HUES64 (cell line): Measurements from ENCODE around the gene GBF1.
"Not testable (repeated sequence)": the region's sequence is repeated elsewhere in the genome, so short reads cannot be mapped to it uniquely, and the experiment has no call there.

Experiments
- H3K27ac ChIP-seq: 2 replicates; pipeline ENCODE4 v1.7.0; 2013; ENCODE audit warnings: low read depth, low read length, inconsistent platforms
- H3K27me3 ChIP-seq: 2 replicates; pipeline ENCODE4 v1.6.1; 2013; ENCODE audit warnings: mild to moderate bottlenecking, low read length; ENCODE audit not compliant: insufficient read depth
- H3K36me3 ChIP-seq: 2 replicates; pipeline ENCODE4 v1.6.1; 2013; ENCODE audit warnings: mild to moderate bottlenecking, low read length; ENCODE audit not compliant: insufficient read depth
- H3K4me1 ChIP-seq: 2 replicates; pipeline ENCODE4 v1.6.1; 2013; ENCODE audit warnings: mild to moderate bottlenecking, low read length, moderate library complexity; ENCODE audit not compliant: insufficient read depth
- H3K4me3 ChIP-seq: 2 replicates; pipeline ENCODE4 v1.5.1; 2013; ENCODE audit warnings: mild to moderate bottlenecking, low read length, moderate library complexity
- H3K9ac ChIP-seq: 2 replicates; pipeline ENCODE4 v1.6.1; 2013; ENCODE audit warnings: mild to moderate bottlenecking, low read depth, low read length
- H3K9me3 ChIP-seq: 2 replicates; pipeline ENCODE4 v1.6.1; 2013; ENCODE audit warnings: low read depth, low read length; ENCODE audit not compliant: insufficient read depth
- WGBS: fragments of 150-250, 120-280 bp; methylation state at CpG from one replicate; pipeline ENCODE4 v1.1.7; 2013; ENCODE audit warnings: missing lambda C conversion rate; 5-methylcytosine and 5-hydroxymethylcytosine counted together

The GBF1 gene

GRCh38 chr10:102287991-102288390, 42.7 kb downstream of the GBF1 start:
- WGBS = 94% methylated on average over 4 of the region's 4 CpGs
- H3K36me3 ChIP-seq = no peaks in the 10 kb centered on the region

DNA sequence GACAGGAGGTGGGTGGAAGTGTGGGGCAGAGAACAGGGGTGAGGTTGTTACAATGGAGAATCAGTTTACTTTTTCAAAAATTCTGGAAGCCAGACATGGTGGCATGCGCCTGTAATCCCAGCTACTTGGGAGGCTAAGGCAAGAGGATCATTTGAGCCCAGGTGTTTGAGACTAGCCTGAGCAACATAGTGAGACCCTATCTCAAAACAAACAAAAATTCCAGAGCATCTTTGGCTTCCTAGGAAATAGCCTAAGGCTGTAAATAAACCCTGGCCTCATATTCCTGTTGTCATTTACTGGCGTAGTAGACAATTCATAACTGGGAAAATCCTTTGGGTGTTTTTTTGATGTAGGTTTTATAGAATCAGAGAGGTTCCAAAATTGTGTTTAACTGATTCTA, 44.0 kb downstream of the GBF1 start:
- Histone ChIP-seq H3K9ac (no peak overlapping the region), H3K36me3 (no peaks in the 10 kb centered on the region), H3K4me1 (no peaks in the 10 kb centered on the region), H3K27me3 (no peaks in the 10 kb centered on the region), H3K27ac (no peak overlapping the region), H3K9me3 (no peaks in the 10 kb centered on the region), H3K4me3 (no peak overlapping the region)
- WGBS = 93% methylated on average over 2 of the region's 2 CpGs

More at GRCh38 chr10:102287991-102288390, 42.7 kb downstream of the GBF1 start:
- Histone ChIP-seq H3K4me1 (no peaks in the 10 kb centered on the region), H3K27me3 (no peaks in the 10 kb centered on the region), H3K9ac (no peak overlapping the region), H3K4me3 (no peak overlapping the region), H3K9me3 (no peaks in the 10 kb centered on the region), H3K27ac (no peak overlapping the region)

GRCh38 chr10:102289840-102290239, 44.5 kb downstream of the GBF1 start:
- 90% methylated on average over 3 of the region's 3 CpGs for WGBS
- Histone ChIP-seq H3K9me3 (no peaks in the 10 kb centered on the region), H3K27me3 (no peaks in the 10 kb centered on the region), H3K9ac (no peak overlapping the region), H3K4me3 (no peak overlapping the region), H3K27ac (no peak overlapping the region), H3K4me1 (no peaks in the 10 kb centered on the region), H3K36me3 (no peaks in the 10 kb centered on the region)

DNA sequence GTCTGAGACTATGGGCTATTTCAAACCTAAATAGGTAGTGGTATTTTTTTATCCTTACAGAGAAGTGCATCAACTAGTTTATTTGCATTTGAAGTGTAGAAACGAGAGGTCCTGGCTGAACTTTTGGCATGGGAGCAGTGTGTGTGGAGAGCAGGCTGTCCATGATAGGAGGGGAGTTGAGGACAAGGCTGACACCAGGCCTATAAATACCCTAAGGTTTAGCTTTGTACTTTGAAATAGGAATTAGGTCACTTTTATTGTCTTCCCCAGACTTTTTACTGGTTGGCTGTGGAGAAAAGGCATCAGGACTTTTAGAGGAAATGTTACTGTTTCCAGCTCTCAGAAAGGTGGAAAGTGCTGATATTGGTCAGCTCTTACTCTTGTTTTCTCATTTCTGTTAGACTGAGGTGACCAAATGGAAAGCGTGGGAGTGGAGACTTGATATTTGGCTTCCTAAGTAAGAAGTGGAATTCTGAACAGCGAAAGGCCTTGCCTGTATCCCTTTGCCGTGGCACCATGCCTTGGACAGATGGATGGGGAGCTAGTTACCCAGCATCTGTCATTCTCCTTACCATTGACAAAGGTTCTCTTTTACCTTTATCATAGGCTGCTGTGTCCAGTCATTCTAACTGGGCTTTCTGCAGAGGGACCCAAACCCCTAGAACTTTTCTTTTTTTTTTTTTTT, 46.0 kb downstream of the GBF1 start:
- Histone ChIP-seq H3K4me3 (no peak overlapping the region), H3K9ac (no peak overlapping the region), H3K4me1 (no peaks in the 10 kb centered on the region), H3K27me3 (no peaks in the 10 kb centered on the region), H3K36me3 (no peaks in the 10 kb centered on the region), H3K9me3 (no peaks in the 10 kb centered on the region), H3K27ac (no peak overlapping the region)
- 86% methylated on average over 4 of the region's 4 CpGs for WGBS

DNA sequence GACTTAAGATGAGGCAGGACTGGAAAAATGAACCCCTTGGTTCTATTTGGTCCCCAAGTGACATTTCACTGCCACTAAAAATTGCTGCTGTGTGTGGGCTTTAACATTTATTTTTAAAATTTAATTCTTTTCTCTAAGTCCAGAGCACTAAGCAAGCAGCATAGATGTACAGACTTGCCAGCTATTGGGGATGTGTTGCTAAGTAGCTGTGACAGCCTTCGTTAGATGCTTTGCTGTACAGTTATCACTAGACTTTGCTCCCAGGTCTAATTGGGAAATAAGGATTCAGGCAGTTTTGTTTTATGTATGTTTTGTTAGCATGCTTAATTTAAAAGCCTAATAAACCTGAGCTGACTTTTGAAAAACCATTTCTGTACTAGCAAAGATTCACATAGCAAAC, 51.8 kb downstream of the GBF1 start:
- 97% methylated on average over 1 of the region's 1 CpG for WGBS
- Histone ChIP-seq H3K27me3 (no peaks in the 10 kb centered on the region), H3K4me1 (no peaks in the 10 kb centered on the region), H3K4me3 (no peak overlapping the region), H3K9ac (no peak overlapping the region), H3K36me3 (no peaks in the 10 kb centered on the region), H3K9me3 (0 out of 2 replicates have a peak, but pooled peaks cover 1% of the 10 kb centered on the region), H3K27ac (no peak overlapping the region)

GRCh38 chr10:102298899-102299298, 53.6 kb downstream of the GBF1 start:
- no peaks in the 10 kb centered on the region for H3K4me1 ChIP-seq
- no peaks in the 10 kb centered on the region for H3K36me3 ChIP-seq
- H3K4me3 ChIP-seq = no peak overlapping the region
- H3K27me3 ChIP-seq = no peaks in the 10 kb centered on the region
- H3K9me3 ChIP-seq = peaks cover 7% of the 10 kb centered on the region
- H3K27ac ChIP-seq = no peak overlapping the region
- H3K9ac ChIP-seq = no peak overlapping the region

DNA sequence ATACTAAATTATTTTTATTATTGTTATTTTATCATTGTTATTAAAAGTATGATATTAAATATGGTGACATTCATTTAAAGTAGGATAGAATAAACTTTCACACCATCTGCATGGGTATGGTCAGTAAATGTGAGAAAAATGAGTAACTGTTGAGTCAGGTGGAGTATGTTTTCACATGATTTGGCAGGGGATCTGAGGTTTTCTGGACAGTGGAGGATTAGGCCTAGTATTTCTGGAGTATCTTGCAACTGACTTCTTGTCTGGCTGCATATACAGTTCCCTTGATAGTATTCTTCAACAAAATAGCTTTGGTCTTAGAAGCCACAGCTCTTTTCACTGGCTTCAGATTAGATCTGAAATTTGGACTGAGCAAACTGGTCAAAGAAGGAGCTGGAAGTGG, 54.5 kb downstream of the GBF1 start:
- Histone ChIP-seq H3K9ac (no peak overlapping the region), H3K27ac (no peak overlapping the region), H3K4me3 (no peak overlapping the region), H3K4me1 (no peaks in the 10 kb centered on the region), H3K27me3 (no peaks in the 10 kb centered on the region), H3K9me3 (peaks cover 7% of the 10 kb centered on the region), H3K36me3 (no peaks in the 10 kb centered on the region)

DNA sequence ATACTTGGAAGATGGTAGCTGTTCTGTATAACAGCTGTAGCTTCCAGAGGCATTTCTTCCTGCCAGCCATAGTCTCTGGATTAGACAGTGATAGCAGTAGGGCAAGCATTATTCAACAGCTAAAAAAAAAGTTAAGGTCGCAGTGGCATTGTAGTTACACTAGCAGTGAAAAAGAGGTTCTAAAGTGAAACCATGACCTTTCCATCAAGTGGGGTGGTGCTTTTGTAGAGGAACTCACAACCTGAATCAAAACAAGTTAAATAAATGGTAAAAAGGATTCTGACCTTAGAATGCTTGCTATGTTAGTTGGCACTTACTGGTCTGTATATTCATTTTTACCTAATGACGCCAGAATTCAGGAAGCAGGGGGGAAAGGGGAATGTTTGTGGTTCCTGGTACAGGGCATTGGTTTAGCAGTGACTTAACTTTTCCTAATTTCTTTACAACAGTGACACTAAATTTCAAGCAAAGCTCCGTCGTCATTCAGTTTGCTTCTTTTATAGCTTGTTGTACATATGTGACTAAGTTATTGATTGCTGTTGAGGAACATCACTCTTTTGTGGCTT, 55.0 kb downstream of the GBF1 start:
- Histone ChIP-seq H3K9ac (no peak overlapping the region), H3K4me1 (no peaks in the 10 kb centered on the region), H3K36me3 (no peaks in the 10 kb centered on the region), H3K27me3 (no peaks in the 10 kb centered on the region), H3K4me3 (no peak overlapping the region), H3K27ac (no peak overlapping the region), H3K9me3 (peaks cover 7% of the 10 kb centered on the region)
- WGBS = 96% methylated on average over 4 of the region's 4 CpGs

DNA sequence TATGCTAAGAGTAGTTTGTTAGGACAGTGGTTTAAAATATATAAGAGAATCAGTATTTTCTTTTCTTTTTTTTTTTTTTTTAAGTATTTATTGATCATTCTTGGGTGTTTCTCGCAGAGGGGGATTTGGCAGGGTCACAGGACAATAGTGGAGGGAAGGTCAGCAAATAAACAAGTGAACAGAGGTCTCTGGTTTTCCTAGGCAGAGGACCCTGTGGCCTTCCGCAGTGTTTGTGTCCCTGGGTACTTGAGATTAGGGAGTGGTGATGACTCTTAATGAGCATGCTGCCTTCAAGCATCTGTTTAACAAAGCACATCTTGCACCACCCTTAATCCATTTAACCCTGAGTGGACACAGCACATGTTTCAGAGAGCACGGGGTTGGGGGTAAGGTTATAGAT, 55.6 kb downstream of the GBF1 start:
- H3K27me3 ChIP-seq, H3K9ac ChIP-seq, H3K9me3 ChIP-seq, H3K27ac ChIP-seq, H3K36me3 ChIP-seq, H3K4me3 ChIP-seq, H3K4me1 ChIP-seq: not testable (repeated sequence)
- WGBS = 92% methylated on average over 1 of the region's 3 CpGs

GRCh38 chr10:102301332-102301731, 56.0 kb downstream of the GBF1 start:
- not testable (repeated sequence) for H3K4me1 ChIP-seq, H3K9me3 ChIP-seq, H3K27ac ChIP-seq, H3K27me3 ChIP-seq, H3K4me3 ChIP-seq, H3K9ac ChIP-seq, H3K36me3 ChIP-seq
- 96% methylated on average over 15 of the region's 25 CpGs for WGBS

GRCh38 chr10:102302611-102303010, 57.3 kb downstream of the GBF1 start:
- no peaks in the 10 kb centered on the region for H3K4me1 ChIP-seq
- 95% methylated on average over 2 of the region's 2 CpGs for WGBS
- H3K4me3 ChIP-seq = no peak overlapping the region
- H3K27ac ChIP-seq = no peak overlapping the region
- H3K36me3 ChIP-seq = no peaks in the 10 kb centered on the region
- peaks cover 7% of the 10 kb centered on the region for H3K9me3 ChIP-seq
- H3K27me3 ChIP-seq = no peaks in the 10 kb centered on the region
- no peak overlapping the region for H3K9ac ChIP-seq

DNA sequence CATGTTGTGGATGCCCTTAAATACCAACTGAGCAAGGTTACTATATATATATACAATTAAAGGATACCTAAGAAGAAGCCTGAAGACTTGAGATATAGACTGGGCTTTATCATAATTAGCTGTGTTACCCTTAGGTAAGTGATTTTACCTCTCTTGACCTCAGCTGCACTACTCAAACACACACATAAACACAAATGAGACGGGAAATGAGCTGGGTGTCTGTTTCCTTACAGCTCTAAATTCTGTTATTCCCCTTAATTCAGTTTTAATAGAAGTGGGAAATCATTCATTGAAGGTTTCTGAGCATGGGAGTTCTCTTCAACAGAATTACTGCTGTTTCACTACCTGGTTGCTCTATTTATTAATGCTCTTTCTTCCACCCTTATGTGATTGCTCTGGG, 60.7 kb downstream of the GBF1 start:
- Histone ChIP-seq H3K27ac (no peak overlapping the region), H3K9ac (no peak overlapping the region), H3K27me3 (no peaks in the 10 kb centered on the region), H3K36me3 (no peaks in the 10 kb centered on the region), H3K4me1 (peaks cover 7% of the 10 kb centered on the region), H3K9me3 (peaks cover 7% of the 10 kb centered on the region), H3K4me3 (no peak overlapping the region)
- WGBS = 100% methylated on average over 1 of the region's 1 CpG
